ENCODE measurements around the gene KRTAP2-4.
"Not testable (repeated sequence)": the region's sequence is repeated elsewhere in the genome, so short reads cannot be mapped to it uniquely, and the experiment has no call there.

KRTAP2-4 gene

GRCh38 chr17:41034346-41034935 lies 31.2 kb downstream of the KRTAP2-4 start, which contains the start of gene KRTAP1-3:
TSS of gene KRTAP1-3 (minus strand) at chr17:41034874. CDS start at chr17:41034821, 53 bp downstream.
- DNase-seq, result not testable (repeated sequence)

- no peak for DNase-seq
Measured at GRCh38 chr17:41029633-41030245, 35.9 kb downstream of the KRTAP2-4 start, which contains the start of gene KRTAP1-4. TSS of gene KRTAP1-4 (minus strand) at chr17:41030195. CDS start at chr17:41030078, 117 bp downstream.

- no peak for DNase-seq
Measured at GRCh38 chr17:41026715-41027471, 38.8 kb downstream of the KRTAP2-4 start, which contains the start of gene KRTAP1-5. TSS of gene KRTAP1-5 (minus strand) at chr17:41027208. CDS start at chr17:41027155, 53 bp downstream.

DNA sequence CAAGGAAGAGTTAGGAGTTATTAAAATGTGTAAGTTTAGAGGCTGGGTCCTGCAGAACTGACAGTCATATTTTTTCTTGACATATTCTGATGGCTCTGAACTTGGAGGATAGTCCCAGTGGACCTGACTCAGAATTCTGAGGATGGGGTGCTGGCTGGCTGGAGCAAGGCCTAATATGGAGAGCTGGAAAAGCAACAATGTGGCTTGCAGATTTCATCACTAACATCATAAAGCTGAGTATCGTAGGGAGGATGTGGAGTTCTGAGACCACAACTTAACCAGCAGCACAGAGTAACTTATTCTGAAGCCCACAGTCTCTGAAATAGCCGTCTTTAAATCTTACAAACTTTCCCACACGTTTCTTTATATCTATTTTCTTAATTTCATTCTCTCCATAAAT lies 41.0 kb downstream of the KRTAP2-4 start:
- no peak for DNase-seq

- DNase-seq, result no peak
Measured at GRCh38 chr17:41020336-41020735, 45.3 kb downstream of the KRTAP2-4 start.

DNA sequence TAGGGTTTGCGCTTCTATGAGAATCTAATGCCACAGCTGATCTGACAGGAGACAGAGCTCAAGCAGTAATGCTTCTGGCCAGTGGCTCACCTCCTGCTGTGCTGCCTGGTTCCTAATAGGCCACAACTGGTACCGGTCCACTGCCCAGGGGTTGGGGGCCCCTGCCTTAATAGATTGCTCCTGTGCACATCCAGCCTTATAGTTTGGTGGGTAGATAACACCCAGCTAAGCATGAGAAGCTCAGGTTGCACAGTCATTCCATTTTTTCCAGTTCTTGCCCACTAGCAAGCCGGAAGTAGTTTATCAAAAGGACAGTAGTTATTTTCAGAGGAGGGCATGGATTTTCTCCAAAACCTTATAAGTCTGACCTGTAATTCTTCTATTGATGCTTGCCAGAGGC lies 46.3 kb downstream of the KRTAP2-4 start:
- no peak for DNase-seq

DNA sequence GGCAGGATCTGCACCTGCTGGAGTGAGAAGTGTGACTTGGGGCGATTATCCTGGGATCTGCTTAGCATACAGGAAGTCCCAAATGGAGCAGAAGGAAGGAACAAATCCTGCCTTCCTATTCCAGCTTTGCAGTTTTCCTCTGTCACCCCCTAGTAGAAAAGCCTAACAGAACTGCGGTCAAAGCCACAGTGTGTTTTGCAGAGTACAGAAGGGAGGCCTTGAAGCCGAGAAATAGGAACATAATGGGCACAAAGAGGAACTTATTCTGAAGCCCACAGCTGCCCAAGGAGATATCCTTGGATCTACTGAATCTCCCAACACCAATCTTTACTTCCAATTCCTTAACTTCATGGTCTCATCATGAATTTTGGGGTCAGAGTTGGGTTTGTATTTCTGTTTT lies 47.1 kb downstream of the KRTAP2-4 start:
- no peak for DNase-seq

DNA sequence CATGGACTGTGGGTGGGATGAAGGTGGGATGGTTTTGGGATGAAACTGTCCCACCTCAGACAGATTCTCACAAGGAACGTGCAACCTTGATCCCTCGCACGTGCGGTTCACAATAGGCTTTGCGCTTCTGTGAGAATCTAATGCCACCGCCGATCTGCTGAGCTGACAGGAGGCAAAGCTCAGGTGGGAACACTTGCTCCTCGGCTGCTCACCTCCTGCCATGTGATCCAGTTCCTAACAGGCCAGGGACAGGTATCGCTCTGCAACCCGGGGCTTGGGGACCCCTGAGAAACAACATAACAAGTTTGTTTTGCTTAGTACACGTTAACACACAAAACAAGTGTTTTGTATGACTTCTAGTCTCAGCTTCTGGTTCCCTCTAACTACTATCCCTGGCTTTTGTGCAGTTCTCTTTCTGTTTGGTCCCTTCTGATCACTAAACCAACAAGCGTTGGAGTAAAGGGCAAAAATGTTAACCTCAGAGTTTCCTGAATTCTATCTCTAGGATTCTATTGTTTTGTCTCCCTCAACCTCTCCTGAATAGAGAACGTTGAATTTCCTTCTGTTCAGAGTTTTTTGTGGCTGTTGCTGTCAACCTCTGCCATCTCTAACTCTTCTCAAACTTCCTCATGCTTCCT lies 49.0 kb downstream of the KRTAP2-4 start:
- no peak for DNase-seq

DNA sequence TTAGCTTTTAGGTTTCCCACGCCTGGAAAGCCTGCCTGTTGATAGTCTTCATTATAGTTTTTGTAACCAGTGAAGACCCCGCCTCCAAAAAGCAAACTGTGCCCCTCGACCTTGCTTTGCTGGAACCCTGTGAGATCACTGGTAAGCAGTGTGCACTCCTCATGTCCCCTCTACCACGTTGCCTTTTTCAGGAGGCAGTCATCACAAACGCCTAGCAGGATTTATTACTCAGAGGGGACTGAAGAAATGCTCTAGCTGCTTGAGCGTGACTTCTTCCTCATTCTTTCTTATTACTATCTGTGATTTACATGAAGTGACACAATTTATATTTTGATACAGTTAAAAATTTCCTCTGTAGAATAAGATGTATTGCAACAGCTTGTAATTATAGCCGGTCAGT lies 50.2 kb downstream of the KRTAP2-4 start:
- no peak for DNase-seq
